H1 (cell line): ENCODE data around the gene PLS3. TPM values are rescaled to one million over a fixed set of nuclear protein-coding genes. Genes with fewer than 3 reads are reported as not detected.

Source experiments
- CTCF ChIA-PET: fragments of 300-600 bp; sonication (Branson Sonifier 250); formaldehyde crosslinking; loops from one replicate; lab custom pipeline; 2021; ENCODE audit not compliant: partially characterized antibody; lab: Charles Lee
- POLR2A ChIA-PET: fragments of 300-600 bp; sonication (Branson Sonifier 250); formaldehyde crosslinking; loops from one replicate; lab custom pipeline; 2021; ENCODE audit warnings: inconsistent platforms; ENCODE audit not compliant: partially characterized antibody; lab: Charles Lee
- DNase-seq, 2 experiments: peaks; one replicate each; pipeline versions ENCODE4 v3.0.0 to v3.0.0-alpha.2; 2010 to 2022; ENCODE audit warnings: low spot score in 2 of 2, low read depth in 1 of 2, mixed read lengths in 1 of 2
- FAIRE-seq: peaks from 2 replicates; lab custom pipeline; 2011; peaks lifted over from hg19 to GRCh38; lab: Jason Lieb, UNC
- H2AFZ ChIP-seq: 2 replicates; pipeline ENCODE4 v1.8.1; 2012; ENCODE audit warnings: low read length, inconsistent platforms
- H2AK5ac ChIP-seq: 2 replicates; pipeline ENCODE4 v1.6.1; 2013; ENCODE audit warnings: low read depth, low read length
- H2BK120ac ChIP-seq: replicated peaks from 2 replicates; pipeline ENCODE3; 2013; ENCODE audit warnings: low read depth, low read length, inconsistent platforms
- H2BK12ac ChIP-seq: 2 replicates; pipeline ENCODE4 v1.6.1; 2013; ENCODE audit warnings: low read depth, low read length
- H2BK15ac ChIP-seq: 2 replicates; pipeline ENCODE4 v1.6.1; 2013; ENCODE audit warnings: low read length
- H2BK20ac ChIP-seq: 2 replicates; pipeline ENCODE4 v1.6.1; 2013; ENCODE audit warnings: low read length
- H2BK5ac ChIP-seq: 2 replicates; pipeline ENCODE4 v1.6.1; 2013; ENCODE audit warnings: low read depth, low read length
- H3K14ac ChIP-seq: 2 replicates; pipeline ENCODE4 v1.6.1; 2013; ENCODE audit warnings: inconsistent platforms; ENCODE audit not compliant: insufficient read length
- H3K18ac ChIP-seq: 2 replicates; pipeline ENCODE4 v1.6.1; 2013; ENCODE audit warnings: low read length; ENCODE audit errors: extremely low read depth
- H3K23ac ChIP-seq: 2 replicates; pipeline ENCODE4 v1.6.1; 2013; ENCODE audit warnings: inconsistent platforms; ENCODE audit not compliant: insufficient read length
- H3K23me2 ChIP-seq: 2 replicates; pipeline ENCODE4 v1.6.1; 2013; ENCODE audit warnings: low read depth, low read length
- H3K27ac ChIP-seq: 2 replicates; pipeline ENCODE4 v1.6.1; 2011; ENCODE audit warnings: low read depth, low read length, inconsistent platforms
- H3K27me3 ChIP-seq, 4 experiments: replicated peaks in 1 of 4; 1 replicate in 1 of 4; 2 replicates in 3 of 4; pipeline versions ENCODE4 v1.6.1 to v1.8.1; 2011 to 2013; ENCODE audit warnings: low read length in 3 of 4, mild to moderate bottlenecking in 3 of 4, inconsistent platforms in 2 of 4, mixed read lengths in 2 of 4, moderate library complexity in 1 of 4; ENCODE audit not compliant: control insufficient read depth in 3 of 4, insufficient read depth in 3 of 4; ENCODE audit errors: extremely low read depth in 1 of 4
- H3K36me3 ChIP-seq, 4 experiments: 2 replicates each; pipeline versions ENCODE4 v1.6.1 to v1.8.1; 2011 to 2013; ENCODE audit warnings: mild to moderate bottlenecking in 4 of 4, low read length in 3 of 4, moderate library complexity in 2 of 4, control low read depth in 1 of 4, inconsistent platforms in 1 of 4; ENCODE audit not compliant: insufficient read depth in 4 of 4, control insufficient read depth in 2 of 4
- H3K4ac ChIP-seq: replicated peaks from 2 replicates; pipeline ENCODE3; 2013; ENCODE audit warnings: low read length, low read depth, mixed read lengths, inconsistent platforms; ENCODE audit not compliant: insufficient read length
- H3K4me1 ChIP-seq, 4 experiments: replicated peaks in 1 of 4; 1 replicate in 1 of 4; 2 replicates in 3 of 4; pipeline versions ENCODE4 v1.6.1 to v1.8.1; 2011 to 2013; ENCODE audit warnings: low read length in 3 of 4, inconsistent platforms in 2 of 4, mixed read lengths in 1 of 4; ENCODE audit not compliant: insufficient read depth in 4 of 4, control insufficient read depth in 3 of 4
- H3K4me2 ChIP-seq, 2 experiments: 2 replicates each; pipeline versions ENCODE4 v1.6.1 to v1.8.1; 2011 to 2013; ENCODE audit warnings: low read depth in 2 of 2, low read length in 2 of 2, control low read depth in 1 of 2, inconsistent platforms in 1 of 2, mild to moderate bottlenecking in 1 of 2; ENCODE audit not compliant: insufficient read depth in 1 of 2
- H3K4me3 ChIP-seq, 4 experiments: fragments of 200-600, 300-600 bp in 1 of 4; sonication (generic), shearing (Covaris generic), sonication (Bioruptor Twin) in 1 of 4; 2 replicates each; pipeline versions ENCODE4 v1.5.1 to v1.8.1; 2011 to 2016; ENCODE audit warnings: low read length in 4 of 4, low read depth in 3 of 4, control low read depth in 2 of 4, inconsistent platforms in 2 of 4, mild to moderate bottlenecking in 2 of 4, mixed read lengths in 1 of 4, moderate library complexity in 1 of 4; ENCODE audit not compliant: insufficient read depth in 2 of 4; ENCODE audit errors: extremely low read depth in 1 of 4
- H3K56ac ChIP-seq: replicated peaks from 2 replicates; pipeline ENCODE3; 2013; ENCODE audit warnings: low read depth, mild to moderate bottlenecking, mixed read lengths, low read length, inconsistent platforms; ENCODE audit not compliant: insufficient read length
- H3K79me1 ChIP-seq: 2 replicates; pipeline ENCODE4 v1.6.1; 2013; ENCODE audit warnings: low read depth, low read length, control low read depth
- H3K79me2 ChIP-seq, 2 experiments: 2 replicates each; pipeline versions ENCODE4 v1.6.1 to v1.8.1; 2012 to 2013; ENCODE audit warnings: low read length in 2 of 2, mild to moderate bottlenecking in 2 of 2, inconsistent platforms in 1 of 2; ENCODE audit not compliant: insufficient read depth in 2 of 2, control insufficient read depth in 1 of 2
- H3K9ac ChIP-seq, 4 experiments: replicated peaks in 1 of 4; 1 replicate in 1 of 4; 2 replicates in 3 of 4; pipeline versions ENCODE4 v1.6.1 to v1.8.1; 2011 to 2013; ENCODE audit warnings: low read depth in 3 of 4, low read length in 3 of 4, control low read depth in 2 of 4, mild to moderate bottlenecking in 2 of 4, moderate library complexity in 2 of 4, inconsistent platforms in 1 of 4; ENCODE audit errors: extremely low read depth in 1 of 4
- H3K9me3 ChIP-seq, 2 experiments: 2 replicates each; pipeline versions ENCODE4 v1.6.1 to v1.8.1; 2012 to 2013; ENCODE audit warnings: mild to moderate bottlenecking in 2 of 2, moderate library complexity in 2 of 2, control low read depth in 1 of 2, inconsistent platforms in 1 of 2, low read depth in 1 of 2, low read length in 1 of 2, mixed read lengths in 1 of 2; ENCODE audit not compliant: insufficient read depth in 2 of 2
- H4K20me1 ChIP-seq, 2 experiments: replicated peaks in 1 of 2; 2 replicates each; pipeline versions ENCODE3 to v1.8.1; 2011 to 2013; ENCODE audit warnings: inconsistent platforms in 2 of 2, low read length in 2 of 2, mild to moderate bottlenecking in 1 of 2; ENCODE audit not compliant: insufficient read depth in 2 of 2, control insufficient read depth in 1 of 2
- H4K5ac ChIP-seq: 2 replicates; pipeline ENCODE4 v1.6.1; 2013; ENCODE audit warnings: low read length, low read depth, mixed read lengths, inconsistent platforms; ENCODE audit not compliant: insufficient read length
- H4K8ac ChIP-seq: 2 replicates; pipeline ENCODE4 v1.8.0; 2013; ENCODE audit warnings: mild to moderate bottlenecking, moderate library complexity, low read length, inconsistent platforms; ENCODE audit not compliant: insufficient read depth; ENCODE audit errors: extremely low read depth
- H4K91ac ChIP-seq: replicated peaks from 2 replicates; pipeline ENCODE3; 2013; ENCODE audit warnings: low read length, mixed read lengths, inconsistent platforms; ENCODE audit not compliant: insufficient read length
- ATF2 ChIP-seq: IDR thresholded peaks from 2 replicates; pipeline ENCODE4 v1.6.1; 2012; ENCODE audit warnings: low read length, inconsistent platforms
- BCL11A ChIP-seq, 2 experiments: IDR thresholded peaks; one replicate each; pipeline ENCODE4 v1.6.1; 2011; ENCODE audit warnings: low read depth in 2 of 2, low read length in 2 of 2, mild to moderate bottlenecking in 2 of 2
- CEBPB ChIP-seq: IDR thresholded peaks from 2 replicates; pipeline ENCODE4 v1.6.1; 2012; ENCODE audit warnings: low read depth, low read length
- EGR1 ChIP-seq: IDR thresholded peaks from 2 replicates; pipeline ENCODE4 v1.6.1; 2011; ENCODE audit warnings: low read depth, low read length, borderline replicate concordance
- GABPA ChIP-seq: IDR thresholded peaks from 2 replicates; pipeline ENCODE4 v1.6.1; 2011; ENCODE audit warnings: mild to moderate bottlenecking, low read length, moderate library complexity, borderline replicate concordance; ENCODE audit not compliant: insufficient read depth
- JUN ChIP-seq: IDR thresholded peaks from 2 replicates; pipeline ENCODE4 v1.6.1; 2011; ENCODE audit warnings: low read depth, mild to moderate bottlenecking, improper control_type of control experiment, low read length
- NANOG ChIP-seq: IDR thresholded peaks from 2 replicates; pipeline ENCODE4 v1.6.1; 2011; ENCODE audit warnings: low read length, low read depth, mild to moderate bottlenecking, inconsistent platforms; ENCODE audit not compliant: insufficient read depth, poor library complexity, severe bottlenecking
- NRF1 ChIP-seq: IDR thresholded peaks from 2 replicates; pipeline ENCODE4 v1.6.1; 2011; ENCODE audit warnings: mild to moderate bottlenecking, low read depth, low read length, improper control_type of control experiment
- PHF8 ChIP-seq: fragments of 200-600 bp; sonication (generic); conservative IDR thresholded peaks from 2 replicates; pipeline ENCODE4 v1.7.1; 2012; ENCODE audit warnings: low read depth, mild to moderate bottlenecking, inconsistent platforms, low read length, moderate library complexity
- POLR2A ChIP-seq, 2 experiments: IDR thresholded peaks; 1 replicate in 1 of 2; 2 replicates in 1 of 2; pipeline ENCODE4 v1.6.1; 2011; ENCODE audit warnings: low read depth in 2 of 2, low read length in 2 of 2, mild to moderate bottlenecking in 2 of 2; ENCODE audit errors: control extremely low read depth in 1 of 2
- SAP30 ChIP-seq: fragments of 300-600 bp; sonication (generic); IDR thresholded peaks from 2 replicates; pipeline ENCODE4 v1.7.1; 2012; ENCODE audit warnings: low read length, moderate library complexity, mild to moderate bottlenecking, inconsistent platforms; ENCODE audit not compliant: insufficient read depth, insufficient replicate concordance
- SIN3A ChIP-seq, 2 experiments: IDR thresholded peaks in 1 of 2; conservative IDR thresholded peaks in 1 of 2; 2 replicates each; pipeline ENCODE4 v1.6.1; 2011 to 2012; ENCODE audit warnings: low read length in 2 of 2, improper control_type of control experiment in 1 of 2, low read depth in 1 of 2, mild to moderate bottlenecking in 1 of 2
- YY1 ChIP-seq: IDR thresholded peaks from 2 replicates; pipeline ENCODE4 v1.6.1; 2011; ENCODE audit warnings: low read depth, mild to moderate bottlenecking, low read length
- WGBS, 2 experiments: shearing (Covaris generic) in 1 of 2; methylation state at CpG; one replicate each; pipeline versions ENCODE4 v1.1.6 to v1.1.7; 2013 to 2015; ENCODE audit warnings: low lambda C conversion rate in 2 of 2, mixed read lengths in 2 of 2, inconsistent platforms in 1 of 2, low coverage in 1 of 2, missing lambda C conversion rate in 1 of 2; ENCODE audit not compliant: insufficient replicate concordance in 2 of 2, insufficient coverage in 1 of 2, insufficient read length in 1 of 2; ENCODE audit errors: extremely low coverage in 1 of 2, missing lambda C conversion rate in 1 of 2; 5-methylcytosine and 5-hydroxymethylcytosine counted together
- polyA plus RNA-seq, 7 experiments: library from polyadenylated mRNA; depleted of rRNA in 3 of 7; stranded (reverse) in 5 of 7; unstranded in 2 of 7; fragments of >200 nt in 5 of 7; fragments of 200-250 nt in 2 of 7; gene quantifications; 1 replicate in 5 of 7; 2 replicates in 1 of 7; 4 replicates in 1 of 7; pipeline versions ENCODE4 v1.2.1 to v1.2.3, GENCODE V29; 2011 to 2013; ENCODE audit warnings: missing spikeins in 2 of 7, mixed read lengths in 2 of 7
- total RNA-seq: library from RNA; stranded (reverse); fragmentation: NEBNext Ultra II Directional; extraction: Animal tissue kit (Norgen Biotek cat#: 25700); gene quantifications from 2 replicates; pipeline ENCODE4 v1.2.1, GENCODE V29; 2021

Gene PLS3
- total and polyA plus RNA-seq, 2 of the 8 experiments (the other 6 are each of a cell fraction or from before 2014, with no cell fraction given) = 107 to 185 TPM

- Histone ChIP-seq H3K4me1 (no peaks in the 10 kb centered on the region), H2BK20ac (no peak overlapping the region), H3K27ac (no peak overlapping the region), H3K79me2 (no peaks in the 10 kb centered on the region), H3K4ac (no peak overlapping the region), H2BK15ac (no peak overlapping the region), H3K18ac (no peak overlapping the region), H3K4me2 (no peak overlapping the region), H3K14ac (no peak overlapping the region), H2BK12ac (no peak overlapping the region), H2BK120ac (no peak overlapping the region), H4K8ac (no peak overlapping the region), H4K5ac (no peak overlapping the region), H2AK5ac (no peak overlapping the region), H4K91ac (no peak overlapping the region), H3K23ac (no peak overlapping the region), H3K56ac (no peak overlapping the region), H3K4me3 (no peak overlapping the region), H3K23me2 (no peaks in the 10 kb centered on the region), H4K20me1 (no peaks in the 10 kb centered on the region), H3K36me3 (no peaks in the 10 kb centered on the region), H2AFZ (no peak overlapping the region), H3K79me1 (no peaks in the 10 kb centered on the region), H3K9me3 (no peaks in the 10 kb centered on the region), H2BK5ac (no peak overlapping the region), H3K9ac (no peak overlapping the region), H3K27me3 (no peaks in the 10 kb centered on the region)
- ChIA-PET CTCF (no interaction called here), POLR2A (no interaction called here)
- WGBS, 2 experiments = 80% methylated on average over 2 of the region's 2 CpGs; no CpG with 5 or more reads in 1 of the 2 experiments
- DNase-seq = no peak
- no peak for FAIRE-seq
- TF ChIP-seq SAP30 (no peak), POLR2A (IDR thresholded peaks at IDR 0.05; ENCODE audit: control extremely low read depth in 1 of 2, low read depth in 2 of 2, low read length in 2 of 2) (no peak), ATF2 (no peak), EGR1 (no peak), YY1 (no peak), NANOG (no peak), GABPA (no peak), SIN3A (conservative IDR thresholded peaks at IDR 0.05 in 1 of 2, IDR thresholded peaks at IDR 0.05 in 1 of 2; ENCODE audit: low read depth in 1 of 2, low read length in 2 of 2) (no peak), PHF8 (no peak), NRF1 (no peak), JUN (no peak), BCL11A (IDR thresholded peaks at IDR 0.05; ENCODE audit: low read depth in 2 of 2, low read length in 2 of 2) (no peak), CEBPB (no peak)
These were observed 21.1 kb upstream of the PLS3 start for GRCh38 chrX:115539841-115540240.
